Neural cell (in vitro differentiated cells): ENCODE data around the gene FRMD1.

Experiments used
- EZH2 ChIP-seq: fragments of 200-600, 300-800 bp; shearing (Covaris generic), sonication (generic); IDR thresholded peaks from 2 replicates; pipeline ENCODE4 v1.6.1; 2014; ENCODE audit warnings: antibody characterized with exemption, low read length, borderline replicate concordance, mild to moderate bottlenecking; ENCODE audit not compliant: insufficient read depth, poor library complexity, severe bottlenecking
- POLR2AphosphoS5 ChIP-seq: IDR thresholded peaks from 2 replicates; pipeline ENCODE4 v1.6.1; 2012
- RAD21 ChIP-seq: fragments of 450-650 bp; conservative IDR thresholded peaks from 2 replicates; pipeline ENCODE4 v1.6.1; 2014; ENCODE audit warnings: antibody characterized with exemption, mild to moderate bottlenecking, moderate library complexity
- TAF1 ChIP-seq: IDR thresholded peaks from 2 replicates; pipeline ENCODE4 v1.6.1; 2012; ENCODE audit warnings: low read depth
- TF ChIP-seq, protein P1 (sequence below): fragments of 450-650 bp; IDR thresholded peaks from 2 replicates; pipeline ENCODE4 v1.5.1; 2014; ENCODE audit warnings: antibody characterized with exemption, mild to moderate bottlenecking, moderate library complexity; ENCODE audit not compliant: poor library complexity, severe bottlenecking

DNA sequence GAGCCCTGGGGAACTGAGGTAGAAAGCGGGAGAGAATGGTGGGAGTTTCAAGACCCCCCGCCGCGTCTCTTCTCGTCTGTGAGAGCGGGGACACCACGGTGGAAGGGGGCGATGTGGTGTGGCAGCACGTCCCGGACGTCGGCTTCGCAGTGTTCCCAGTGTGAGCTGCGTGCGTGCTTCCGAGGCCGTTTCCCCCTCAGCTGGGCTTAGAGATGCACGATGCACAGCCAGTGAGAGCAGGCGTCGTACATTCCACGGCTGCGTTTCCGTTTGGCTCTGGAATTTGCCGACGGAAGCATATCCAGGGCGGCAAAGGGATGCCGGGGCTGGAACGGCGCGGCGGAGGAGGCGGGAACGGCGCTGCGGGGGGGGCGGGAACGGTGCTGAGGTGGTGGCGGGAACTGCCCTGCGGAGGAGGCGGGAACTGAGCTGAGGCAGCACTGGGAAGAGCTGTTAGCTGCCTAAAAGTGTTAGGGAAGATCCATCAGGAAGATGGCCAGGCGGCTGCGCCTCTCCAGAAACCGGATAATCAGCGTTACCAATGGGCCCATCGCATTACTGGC, 43.8 kb downstream of the FRMD1 start:
- TF ChIP-seq, protein P1, sequence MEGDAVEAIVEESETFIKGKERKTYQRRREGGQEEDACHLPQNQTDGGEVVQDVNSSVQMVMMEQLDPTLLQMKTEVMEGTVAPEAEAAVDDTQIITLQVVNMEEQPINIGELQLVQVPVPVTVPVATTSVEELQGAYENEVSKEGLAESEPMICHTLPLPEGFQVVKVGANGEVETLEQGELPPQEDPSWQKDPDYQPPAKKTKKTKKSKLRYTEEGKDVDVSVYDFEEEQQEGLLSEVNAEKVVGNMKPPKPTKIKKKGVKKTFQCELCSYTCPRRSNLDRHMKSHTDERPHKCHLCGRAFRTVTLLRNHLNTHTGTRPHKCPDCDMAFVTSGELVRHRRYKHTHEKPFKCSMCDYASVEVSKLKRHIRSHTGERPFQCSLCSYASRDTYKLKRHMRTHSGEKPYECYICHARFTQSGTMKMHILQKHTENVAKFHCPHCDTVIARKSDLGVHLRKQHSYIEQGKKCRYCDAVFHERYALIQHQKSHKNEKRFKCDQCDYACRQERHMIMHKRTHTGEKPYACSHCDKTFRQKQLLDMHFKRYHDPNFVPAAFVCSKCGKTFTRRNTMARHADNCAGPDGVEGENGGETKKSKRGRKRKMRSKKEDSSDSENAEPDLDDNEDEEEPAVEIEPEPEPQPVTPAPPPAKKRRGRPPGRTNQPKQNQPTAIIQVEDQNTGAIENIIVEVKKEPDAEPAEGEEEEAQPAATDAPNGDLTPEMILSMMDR, result no peak
- TF ChIP-seq EZH2, result no peak
- TF ChIP-seq TAF1, result no peak
- TF ChIP-seq RAD21, result no peak
- TF ChIP-seq POLR2AphosphoS5, result no peak
